ENCODE data around the gene LYRM4. TPM values are rescaled to one million over a fixed set of nuclear protein-coding genes. Genes with fewer than 3 reads are reported as not detected.
A peak's percentile ranks its signal among the peaks of the same experiment; 100 is the strongest.

LYRM4 gene
- total and polyA plus RNA-seq, 9 of the 15 experiments (the other 6 are each of a cell fraction or from before 2014, with no cell fraction given): 24.2 to 69.4 (median 41.8) TPM

- no peak for TF ChIP-seq FOXK1 (CRISPR knock-in tag; IDR thresholded peaks at IDR 0.05; ENCODE audit: borderline replicate concordance)
- TF ChIP-seq ZNF584 (CRISPR knock-in tag; IDR thresholded peaks at IDR 0.05; ENCODE audit: low read depth): no peak
- TF ChIP-seq, protein P1, sequence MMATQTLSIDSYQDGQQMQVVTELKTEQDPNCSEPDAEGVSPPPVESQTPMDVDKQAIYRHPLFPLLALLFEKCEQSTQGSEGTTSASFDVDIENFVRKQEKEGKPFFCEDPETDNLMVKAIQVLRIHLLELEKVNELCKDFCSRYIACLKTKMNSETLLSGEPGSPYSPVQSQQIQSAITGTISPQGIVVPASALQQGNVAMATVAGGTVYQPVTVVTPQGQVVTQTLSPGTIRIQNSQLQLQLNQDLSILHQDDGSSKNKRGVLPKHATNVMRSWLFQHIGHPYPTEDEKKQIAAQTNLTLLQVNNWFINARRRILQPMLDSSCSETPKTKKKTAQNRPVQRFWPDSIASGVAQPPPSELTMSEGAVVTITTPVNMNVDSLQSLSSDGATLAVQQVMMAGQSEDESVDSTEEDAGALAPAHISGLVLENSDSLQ (IDR thresholded peaks at IDR 0.05): no peak
- no peak for TF ChIP-seq MCM2 (IDR thresholded peaks at IDR 0.05; ENCODE audit: low read depth)
- no peak for TF ChIP-seq SREBF2 (CRISPR knock-in tag; IDR thresholded peaks at IDR 0.05)
- no peak for TF ChIP-seq RNF2 (IDR thresholded peaks at IDR 0.05)
- no peak for TF ChIP-seq ZNF12 (CRISPR knock-in tag; IDR thresholded peaks at IDR 0.05)
- TF ChIP-seq ZKSCAN8 (CRISPR knock-in tag; IDR thresholded peaks at IDR 0.05): no peak
- TF ChIP-seq, protein P2, sequence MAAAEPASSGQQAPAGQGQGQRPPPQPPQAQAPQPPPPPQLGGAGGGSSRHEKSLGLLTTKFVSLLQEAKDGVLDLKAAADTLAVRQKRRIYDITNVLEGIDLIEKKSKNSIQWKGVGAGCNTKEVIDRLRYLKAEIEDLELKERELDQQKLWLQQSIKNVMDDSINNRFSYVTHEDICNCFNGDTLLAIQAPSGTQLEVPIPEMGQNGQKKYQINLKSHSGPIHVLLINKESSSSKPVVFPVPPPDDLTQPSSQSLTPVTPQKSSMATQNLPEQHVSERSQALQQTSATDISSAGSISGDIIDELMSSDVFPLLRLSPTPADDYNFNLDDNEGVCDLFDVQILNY (CRISPR knock-in tag; IDR thresholded peaks at IDR 0.05): no peak
- TF ChIP-seq MCM7 (IDR thresholded peaks at IDR 0.05): no peak
- TF ChIP-seq ZNF785 (CRISPR knock-in tag; IDR thresholded peaks at IDR 0.05): no peak
- TF ChIP-seq ARHGAP35 (IDR thresholded peaks at IDR 0.05; ENCODE audit: partially characterized antibody): no peak
- TF ChIP-seq MTA3 (IDR thresholded peaks at IDR 0.05; ENCODE audit: borderline replicate concordance): peak; percentile 19
- TF ChIP-seq SAP30 (IDR thresholded peaks at IDR 0.05; ENCODE audit: borderline replicate concordance, insufficient read depth, low read depth, low read length, poor library complexity, severe bottlenecking): peak; percentile 95
- no peak; the same call in 1 of the 2 replicates for TF ChIP-seq CREB1 (IDR thresholded peaks at IDR 0.05)
- 0 out of 2 replicates have a peak, but pooled peaks have one; percentile 5 for TF ChIP-seq CREB1 (CRISPR knock-in tag; IDR thresholded peaks at IDR 0.05)
- TF ChIP-seq POLR2AphosphoS5 (IDR thresholded peaks at IDR 0.05; ENCODE audit: control insufficient read depth, insufficient read depth, low read depth, low read length): no peak
- no peak for TF ChIP-seq HES1 (IDR thresholded peaks at IDR 0.05; ENCODE audit: low read depth)
- peak; percentile 63 for TF ChIP-seq GTF2E2 (tag; IDR thresholded peaks at IDR 0.05)
- no peak for TF ChIP-seq GTF2A2 (tag; IDR thresholded peaks at IDR 0.05)
- no peak for TF ChIP-seq PML (IDR thresholded peaks at IDR 0.05; ENCODE audit: low read length)
- no peak for TF ChIP-seq RBFOX2 (IDR thresholded peaks at IDR 0.05; ENCODE audit: low read depth, low read length)
- TF ChIP-seq NCOA6 (IDR thresholded peaks at IDR 0.05): no peak
- TF ChIP-seq, protein P3, sequence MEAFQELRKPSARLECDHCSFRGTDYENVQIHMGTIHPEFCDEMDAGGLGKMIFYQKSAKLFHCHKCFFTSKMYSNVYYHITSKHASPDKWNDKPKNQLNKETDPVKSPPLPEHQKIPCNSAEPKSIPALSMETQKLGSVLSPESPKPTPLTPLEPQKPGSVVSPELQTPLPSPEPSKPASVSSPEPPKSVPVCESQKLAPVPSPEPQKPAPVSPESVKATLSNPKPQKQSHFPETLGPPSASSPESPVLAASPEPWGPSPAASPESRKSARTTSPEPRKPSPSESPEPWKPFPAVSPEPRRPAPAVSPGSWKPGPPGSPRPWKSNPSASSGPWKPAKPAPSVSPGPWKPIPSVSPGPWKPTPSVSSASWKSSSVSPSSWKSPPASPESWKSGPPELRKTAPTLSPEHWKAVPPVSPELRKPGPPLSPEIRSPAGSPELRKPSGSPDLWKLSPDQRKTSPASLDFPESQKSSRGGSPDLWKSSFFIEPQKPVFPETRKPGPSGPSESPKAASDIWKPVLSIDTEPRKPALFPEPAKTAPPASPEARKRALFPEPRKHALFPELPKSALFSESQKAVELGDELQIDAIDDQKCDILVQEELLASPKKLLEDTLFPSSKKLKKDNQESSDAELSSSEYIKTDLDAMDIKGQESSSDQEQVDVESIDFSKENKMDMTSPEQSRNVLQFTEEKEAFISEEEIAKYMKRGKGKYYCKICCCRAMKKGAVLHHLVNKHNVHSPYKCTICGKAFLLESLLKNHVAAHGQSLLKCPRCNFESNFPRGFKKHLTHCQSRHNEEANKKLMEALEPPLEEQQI (IDR thresholded peaks at IDR 0.05): no peak
- no peak for TF ChIP-seq ATF2 (CRISPR knock-in tag; IDR thresholded peaks at IDR 0.05)
Observed at GRCh38 chr6:5260111-5260620, 584 bp downstream of the LYRM4 start (continued).

Measured in K562 (cell line).